Measurements from ENCODE around the gene C17orf75. TPM values are rescaled to one million over a fixed set of nuclear protein-coding genes. Genes with fewer than 3 reads are reported as not detected.

C17orf75 gene
- total and polyA plus RNA-seq, 10 of the 15 experiments (the other 5 are each of a cell fraction or from before 2014, with no cell fraction given) = 21.7 to 53.0 (median 27.3) TPM

GRCh38 chr17:32302860-32303649, 38.9 kb downstream of the C17orf75 start:
- intact Hi-C loops (cut with micrococcal nuclease; ENCODE audit: unreplicated experiment) = no loop called here
- 38% methylated on average over 10 of the region's 10 CpGs for WGBS (ENCODE audit: insufficient coverage, insufficient replicate concordance, low lambda C conversion rate, missing lambda C conversion rate)

GRCh38 chr17:32302037-32302436, 39.9 kb downstream of the C17orf75 start:
- Histone ChIP-seq H3K27me3 (replicated peaks in 1 of 2; ENCODE audit: control insufficient read depth in 2 of 2, insufficient read depth in 2 of 2, low read length in 1 of 2) (peaks cover 0 to 2% of the 10 kb centered on the region in 2 experiments; a peak in 1 of 4 replicates), H3K36me3 (ENCODE audit: control insufficient read depth in 2 of 2, insufficient read depth in 2 of 2, low read length in 1 of 2) (no peaks in the 10 kb centered on the region), H3K4me3 (no peak overlapping the region), H3K9ac (ENCODE audit: control insufficient read depth, insufficient read depth, low read length) (no peak overlapping the region), H3K4me1 (ENCODE audit: control insufficient read depth, insufficient read depth, low read length) (no peaks in the 10 kb centered on the region), H2AFZ (ENCODE audit: control insufficient read depth, low read depth, low read length) (no peak overlapping the region), H3K79me2 (ENCODE audit: control insufficient read depth, insufficient read depth, low read length) (no peaks in the 10 kb centered on the region), H3K4me2 (ENCODE audit: control insufficient read depth, insufficient read depth) (no peak overlapping the region), H3K9me3 (replicated peaks; ENCODE audit: control insufficient read depth, insufficient read depth, low read length) (no peaks in the 10 kb centered on the region), H4K20me1 (ENCODE audit: control insufficient read depth, insufficient read depth) (no peaks in the 10 kb centered on the region; the same call in 1 of the 2 replicates), H3K27ac (ENCODE audit: control insufficient read depth, insufficient read depth) (no peak overlapping the region)
- ChIA-PET POLR2A (no interaction called here), RAD21 (ENCODE audit: unreplicated experiment) (no interaction called here), SMC1A (ENCODE audit: uncharacterized antibody, unreplicated experiment) (no interaction called here), CTCF (no interaction called here)
- intact Hi-C loops (cut with micrococcal nuclease; ENCODE audit: unreplicated experiment) (no loop called here), in situ Hi-C loops (cut with MboI) (no loop called here)
- BruUV-seq (replicated peaks) = no TSS peak
- TF ChIP-seq JUNB (IDR thresholded peaks at IDR 0.05) (no peak), CHD2 (IDR thresholded peaks at IDR 0.05; ENCODE audit: borderline replicate concordance, low read depth, low read length) (no peak), NBN (IDR thresholded peaks at IDR 0.05) (no peak), ZBTB4 (CRISPR knock-in tag; IDR thresholded peaks at IDR 0.05) (no peak), KAT2A (conservative IDR thresholded peaks at IDR 0.05; ENCODE audit: control insufficient read depth, low read depth, low read length) (no peak), ZNF24 (IDR thresholded peaks at IDR 0.05) (no peak)
- WGBS (ENCODE audit: insufficient coverage, insufficient replicate concordance, low lambda C conversion rate, missing lambda C conversion rate) = 60% methylated on average over 4 of the region's 4 CpGs
- FAIRE-seq (no peak), DNase-seq (ENCODE audit: low read depth, low spot score) (no peak), ATAC-seq (no peak)

More at GRCh38 chr17:32302860-32303649, 38.9 kb downstream of the C17orf75 start:
- CTCF ChIA-PET = no interaction called here
- no peak for FAIRE-seq
- POLR2A ChIA-PET = no interaction called here
- Histone ChIP-seq H3K27me3 (replicated peaks in 1 of 2; ENCODE audit: control insufficient read depth in 2 of 2, insufficient read depth in 2 of 2, low read length in 1 of 2) (peaks cover 2 to 6% of the 10 kb centered on the region in 2 experiments; a peak in 2 of 4 replicates), H3K4me1 (ENCODE audit: control insufficient read depth, insufficient read depth, low read length) (no peaks in the 10 kb centered on the region), H3K9me3 (replicated peaks; ENCODE audit: control insufficient read depth, insufficient read depth, low read length) (no peaks in the 10 kb centered on the region), H3K36me3 (ENCODE audit: control insufficient read depth in 2 of 2, insufficient read depth in 2 of 2, low read length in 1 of 2) (no peaks in the 10 kb centered on the region), H3K27ac (ENCODE audit: control insufficient read depth, insufficient read depth) (no peak overlapping the region), H3K9ac (ENCODE audit: control insufficient read depth, insufficient read depth, low read length) (no peak overlapping the region), H3K4me2 (ENCODE audit: control insufficient read depth, insufficient read depth) (no peak overlapping the region), H3K4me3 (no peak overlapping the region), H3K79me2 (ENCODE audit: control insufficient read depth, insufficient read depth, low read length) (no peaks in the 10 kb centered on the region), H4K20me1 (ENCODE audit: control insufficient read depth, insufficient read depth) (no peaks in the 10 kb centered on the region; the same call in 1 of the 2 replicates), H2AFZ (ENCODE audit: control insufficient read depth, low read depth, low read length) (no peak overlapping the region)
- in situ Hi-C loops (cut with MboI) = no loop called here
- SMC1A ChIA-PET (ENCODE audit: uncharacterized antibody, unreplicated experiment) = no interaction called here
- no TSS peak for BruUV-seq (replicated peaks)
- no peak for ATAC-seq
- DNase-seq (ENCODE audit: low read depth, low spot score) = no peak
- TF ChIP-seq MTA3 (IDR thresholded peaks at IDR 0.05; ENCODE audit: borderline replicate concordance, low read length) = no peak
- RAD21 ChIA-PET (ENCODE audit: unreplicated experiment) = no interaction called here
